Breast epithelium (tissue), 4 donors: ENCODE data around the gene NFIX. TPM values are rescaled to one million over a fixed set of nuclear protein-coding genes. Genes with fewer than 3 reads are reported as not detected.
A peak's percentile ranks its signal among the peaks of the same experiment; 100 is the strongest.
"Not testable (repeated sequence)": the region's sequence is repeated elsewhere in the genome, so short reads cannot be mapped to it uniquely, and the experiment has no call there.

Source experiments
- DNase-seq, 2 donors: peaks; one replicate each; pipeline ENCODE4 v3.0.0-alpha.2; 2019; ENCODE audit warnings: low spot score in 2 of 2
- H3K27ac ChIP-seq, 2 donors: fragments of 200-600 bp; sonication (generic) in 1 of 2; one replicate each; pipeline ENCODE4 v1.5.1; 2016 to 2019; ENCODE audit warnings: mild to moderate bottlenecking in 1 of 2
- H3K27me3 ChIP-seq, 2 donors: fragments of 200-600 bp; sonication (generic) in 1 of 2; one replicate each; pipeline versions ENCODE4 v1.5.1 to v1.6.0; 2017 to 2019; ENCODE audit warnings: control low read depth in 1 of 2, mild to moderate bottlenecking in 1 of 2
- H3K36me3 ChIP-seq: fragments of 200-600 bp; one replicate; pipeline ENCODE4 v1.5.1; 2019
- H3K4me1 ChIP-seq, 2 donors: fragments of 200-600 bp; sonication (generic); one replicate each; pipeline ENCODE4 v1.5.1; 2016 to 2019; ENCODE audit warnings: control low read depth in 1 of 2
- H3K4me3 ChIP-seq, 3 donors: fragments of 200-600 bp; sonication (generic); 1 replicate in 2 of 3; 2 replicates in 1 of 3; pipeline ENCODE4 v1.5.1; 2016 to 2019; ENCODE audit warnings: mild to moderate bottlenecking in 3 of 3, moderate library complexity in 2 of 3
- H3K9me3 ChIP-seq, 2 donors: fragments of 200-600 bp; sonication (generic) in 1 of 2; one replicate each; pipeline ENCODE4 v1.5.1; 2016 to 2019; ENCODE audit warnings: control low read depth in 1 of 2
- POLR2A ChIP-seq: fragments of 450-650 bp; IDR thresholded peaks from one replicate; pipeline ENCODE4 v1.6.1; 2016; ENCODE audit warnings: antibody characterized with exemption, mild to moderate bottlenecking, moderate library complexity
- POLR2AphosphoS5 ChIP-seq, 3 donors: sonication (generic); formaldehyde crosslinking; IDR thresholded peaks; one replicate each; pipeline ENCODE4 v1.6.1; 2017; ENCODE audit warnings: antibody characterized with exemption in 3 of 3
- intact Hi-C: fragments of 100-400 bp; cut with DNase I; formaldehyde crosslinking; loops from one replicate; pipeline ENCODE4 v1.15.1; 2023; ENCODE audit warnings: low total_unique reads
- total RNA-seq, 3 donors: library from RNA; depleted of rRNA; stranded (reverse); fragments of >200 nt; gene quantifications; one replicate each; pipeline ENCODE4 v1.1.0, GENCODE V29; 2016
- TF ChIP-seq, protein P1 (sequence below), 3 donors: fragments of 450-650 bp; IDR thresholded peaks; one replicate each; pipeline ENCODE4 v1.5.1; 2016 to 2017; ENCODE audit warnings: antibody characterized with exemption in 3 of 3, mild to moderate bottlenecking in 3 of 3, moderate library complexity in 3 of 3

The NFIX gene
- total RNA-seq, 3 donors from 2014 or later = 43.6 to 53.9 (median 52.8) TPM

DNA sequence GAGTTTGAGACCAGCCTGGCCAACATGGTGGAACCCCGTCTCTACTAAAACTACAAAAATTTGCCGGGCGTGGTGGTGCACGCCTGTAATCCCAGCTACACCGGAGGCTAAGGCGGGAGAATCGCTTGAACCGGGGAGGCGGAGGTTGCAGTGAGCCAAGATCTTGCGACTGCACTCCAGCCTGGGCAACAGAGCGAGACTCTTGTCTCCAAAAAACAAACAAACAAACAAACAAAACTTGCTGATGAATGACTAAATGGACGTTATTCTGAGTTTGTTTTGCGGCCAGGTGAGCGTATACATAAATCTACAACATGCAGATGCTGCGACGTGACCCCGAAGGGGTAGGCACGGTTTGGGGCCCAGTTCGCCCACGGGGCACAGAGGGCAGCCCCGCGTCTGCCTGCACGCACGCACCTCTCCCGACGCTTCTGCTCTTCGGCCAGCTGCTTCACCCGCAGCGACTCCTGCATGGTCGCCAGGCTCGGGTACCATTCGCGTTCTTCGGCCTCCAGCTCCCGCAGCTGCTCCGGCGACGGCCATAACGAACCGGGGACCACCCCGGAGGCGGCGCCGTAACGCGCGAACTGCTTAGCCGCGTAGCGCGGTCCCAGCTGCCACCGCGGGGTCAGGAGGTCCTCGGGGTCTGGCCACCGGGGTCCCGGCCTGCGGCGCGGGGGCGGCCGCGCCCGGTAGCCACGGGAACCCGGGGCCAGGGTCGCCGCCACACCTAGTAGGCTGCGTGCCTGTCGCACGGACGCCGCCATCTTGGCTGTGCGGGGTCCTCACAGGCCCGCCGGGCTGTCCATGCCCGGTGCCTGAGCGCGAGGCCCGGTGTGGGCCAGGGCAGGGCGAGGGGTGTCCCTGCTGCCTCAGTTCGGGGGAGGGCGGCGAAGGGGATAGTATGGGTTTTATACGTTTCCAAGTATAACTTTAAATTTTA lies 38.6 kb upstream of the NFIX start, which contains the start of gene GADD45GIP1:
GADD45GIP1 (minus strand) TSS at position 778 of the 943 bp plus-strand sequence; CDS start at position 767, 11 bp downstream.
- H3K36me3 ChIP-seq = no peaks in the 10 kb centered on the region
- intact Hi-C loops = no loop called here
- H3K4me3 ChIP-seq = peak within 1 kb of the TSS; percentile 91 to 99 (median 92)
- H3K27ac ChIP-seq = peak within 1 kb of the TSS; percentile 90 to 94
- H3K27me3 ChIP-seq = no peaks in the 10 kb centered on the region
- peaks cover 6 to 7% of the 10 kb centered on the region in 2 donors for H3K4me1 ChIP-seq
- TF ChIP-seq POLR2AphosphoS5 (IDR thresholded peaks at IDR 0.05) (peak; percentile 75 to 82 (median 80)), POLR2A (peak; percentile 50)
- TF ChIP-seq, protein P1, sequence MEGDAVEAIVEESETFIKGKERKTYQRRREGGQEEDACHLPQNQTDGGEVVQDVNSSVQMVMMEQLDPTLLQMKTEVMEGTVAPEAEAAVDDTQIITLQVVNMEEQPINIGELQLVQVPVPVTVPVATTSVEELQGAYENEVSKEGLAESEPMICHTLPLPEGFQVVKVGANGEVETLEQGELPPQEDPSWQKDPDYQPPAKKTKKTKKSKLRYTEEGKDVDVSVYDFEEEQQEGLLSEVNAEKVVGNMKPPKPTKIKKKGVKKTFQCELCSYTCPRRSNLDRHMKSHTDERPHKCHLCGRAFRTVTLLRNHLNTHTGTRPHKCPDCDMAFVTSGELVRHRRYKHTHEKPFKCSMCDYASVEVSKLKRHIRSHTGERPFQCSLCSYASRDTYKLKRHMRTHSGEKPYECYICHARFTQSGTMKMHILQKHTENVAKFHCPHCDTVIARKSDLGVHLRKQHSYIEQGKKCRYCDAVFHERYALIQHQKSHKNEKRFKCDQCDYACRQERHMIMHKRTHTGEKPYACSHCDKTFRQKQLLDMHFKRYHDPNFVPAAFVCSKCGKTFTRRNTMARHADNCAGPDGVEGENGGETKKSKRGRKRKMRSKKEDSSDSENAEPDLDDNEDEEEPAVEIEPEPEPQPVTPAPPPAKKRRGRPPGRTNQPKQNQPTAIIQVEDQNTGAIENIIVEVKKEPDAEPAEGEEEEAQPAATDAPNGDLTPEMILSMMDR (IDR thresholded peaks at IDR 0.05) = no peak
- peak; percentile 64 to 77 for DNase-seq
- H3K9me3 ChIP-seq = no peaks in the 10 kb centered on the region

DNA sequence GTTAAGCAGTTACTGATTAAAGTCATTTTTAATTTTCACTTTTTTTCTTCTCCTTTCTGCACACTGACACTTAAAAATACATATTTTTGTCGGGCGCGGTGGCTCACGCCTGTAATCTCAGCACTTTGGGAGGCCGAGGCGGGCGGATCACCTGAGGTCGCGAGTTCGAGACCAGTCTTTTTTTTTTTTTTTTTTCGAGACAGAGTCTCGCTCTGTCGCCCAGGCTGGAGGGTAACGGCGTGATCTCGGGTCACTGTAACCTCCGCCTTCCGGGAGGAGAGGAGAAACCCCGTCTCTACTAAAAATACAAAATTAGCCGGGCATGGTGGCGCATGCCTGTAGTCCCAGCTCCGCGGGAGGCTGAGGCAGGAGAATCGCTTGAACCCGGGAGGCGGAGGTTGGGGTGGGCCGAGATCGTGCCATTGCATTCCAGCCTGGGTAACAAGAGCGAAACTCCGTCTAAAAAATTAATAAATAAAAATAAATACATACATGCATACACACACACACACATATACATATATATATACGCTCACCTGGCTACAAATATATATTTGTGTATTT lies 37.8 kb upstream of the NFIX start:
- H3K27me3 ChIP-seq, H3K4me1 ChIP-seq, intact Hi-C loops, DNase-seq, H3K36me3 ChIP-seq, H3K9me3 ChIP-seq: not testable (repeated sequence)
- Histone ChIP-seq H3K27ac (peak overlapping the region; percentile 90 to 94), H3K4me3 (peak overlapping the region; percentile 91 to 99 (median 92))

DNA sequence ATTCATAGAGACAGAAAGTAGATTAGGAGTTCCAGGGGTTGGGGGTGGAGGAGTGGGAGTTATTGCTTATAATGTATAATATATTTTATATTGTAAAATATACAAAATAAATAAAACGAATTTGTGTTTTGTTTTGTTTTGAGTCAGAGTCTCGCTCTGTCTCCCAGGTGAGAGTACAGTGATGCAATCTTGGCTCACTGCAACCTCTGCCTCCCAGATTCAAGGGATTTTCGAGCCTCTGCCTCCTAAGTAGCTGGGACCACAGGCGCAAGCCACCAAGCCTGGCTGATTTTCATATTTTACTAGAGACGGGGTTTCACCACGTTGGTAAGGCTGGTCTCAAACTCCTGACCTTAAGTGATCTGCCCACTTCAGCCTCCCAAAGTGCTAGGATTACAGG lies 35.8 kb upstream of the NFIX start:
- no peak overlapping the region for H3K4me3 ChIP-seq
- no peak for DNase-seq
- H3K36me3 ChIP-seq = no peaks in the 10 kb centered on the region
- H3K4me1 ChIP-seq = peaks cover 6 to 7% of the 10 kb centered on the region in 2 donors
- intact Hi-C loops = no loop called here
- H3K27ac ChIP-seq = no peak overlapping the region
- H3K27me3 ChIP-seq = no peaks in the 10 kb centered on the region
- TF ChIP-seq POLR2AphosphoS5 (IDR thresholded peaks at IDR 0.05) (no peak), POLR2A (no peak)
- TF ChIP-seq, protein P1 (IDR thresholded peaks at IDR 0.05) = no peak
- no peaks in the 10 kb centered on the region for H3K9me3 ChIP-seq

DNA sequence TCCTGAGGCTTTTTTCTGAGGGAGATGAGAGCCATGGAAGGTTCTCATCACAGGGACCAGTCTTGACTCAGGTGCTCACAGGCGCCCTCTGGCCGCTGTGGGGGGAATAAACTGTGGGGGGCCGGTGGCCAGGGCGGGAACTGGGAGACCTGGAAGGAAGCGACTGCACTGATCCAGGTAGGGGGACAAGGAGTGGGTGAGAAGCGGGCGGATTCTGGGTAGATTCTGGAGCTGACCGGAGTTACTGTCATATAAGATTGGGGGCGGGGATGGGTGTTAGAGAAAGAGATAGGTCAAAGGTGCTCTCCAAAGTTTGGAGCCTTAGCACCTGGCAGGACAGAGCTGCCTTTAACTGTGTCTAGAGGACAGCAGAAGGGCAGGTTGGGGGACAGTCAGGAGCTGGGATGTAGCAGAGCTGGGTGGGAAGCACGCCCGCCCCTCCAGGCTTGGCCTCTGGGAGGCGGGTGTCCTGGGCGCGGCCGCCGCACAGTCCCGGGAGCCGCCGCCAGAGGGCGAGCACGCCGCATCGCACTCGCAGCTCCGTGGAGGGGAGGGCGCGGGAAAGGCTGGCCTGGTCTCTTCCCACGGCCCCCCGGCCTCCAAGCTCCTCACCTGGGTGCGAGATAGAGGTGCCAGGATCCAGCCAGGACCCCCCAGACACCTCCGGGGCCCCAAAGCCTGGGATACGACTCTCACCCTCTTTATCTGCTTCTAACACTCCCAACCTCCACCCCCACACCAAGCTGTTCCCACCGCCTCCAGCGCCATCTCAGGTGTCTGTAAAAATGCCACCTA lies 30.1 kb upstream of the NFIX start:
- Histone ChIP-seq H3K9me3 (no peaks in the 10 kb centered on the region), H3K27me3 (no peaks in the 10 kb centered on the region), H3K27ac (peak overlapping the region; percentile 75 to 84), H3K4me3 (peak overlapping the region; percentile 34 to 67 (median 49)), H3K4me1 (no peaks in the 10 kb centered on the region), H3K36me3 (no peaks in the 10 kb centered on the region)
- peak; percentile 70 to 82 for DNase-seq
- TF ChIP-seq, protein P1 (IDR thresholded peaks at IDR 0.05) = peak; percentile 83 to 96 (median 96)
- TF ChIP-seq POLR2A = no peak
- intact Hi-C loops = no loop called here

DNA sequence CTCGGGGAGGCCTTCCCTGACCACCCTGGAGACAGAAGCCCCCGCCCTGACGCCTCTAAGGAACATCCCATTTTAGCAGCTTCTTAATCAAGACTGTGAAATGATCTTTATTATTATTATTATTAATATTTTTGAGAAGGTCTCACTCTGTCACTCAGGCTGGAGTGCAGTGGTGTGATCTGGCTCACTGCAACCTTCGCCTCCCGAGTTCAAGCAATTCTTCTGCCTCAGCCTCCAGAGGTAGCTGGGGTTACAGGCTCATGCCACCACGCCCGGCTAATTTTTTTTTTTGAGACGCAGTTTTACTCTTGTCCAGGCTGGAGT lies 29.5 kb upstream of the NFIX start:
- Histone ChIP-seq H3K27me3 (no peaks in the 10 kb centered on the region), H3K36me3 (no peaks in the 10 kb centered on the region), H3K27ac (peak overlapping the region; percentile 75 to 84), H3K4me3 (peak overlapping the region in 2 of 3 donors; percentile 49 to 67), H3K9me3 (no peaks in the 10 kb centered on the region), H3K4me1 (no peaks in the 10 kb centered on the region)
- DNase-seq = no peak
- intact Hi-C loops = no loop called here
- TF ChIP-seq POLR2AphosphoS5 (IDR thresholded peaks at IDR 0.05) (no peak), POLR2A (no peak)
- TF ChIP-seq, protein P1 (IDR thresholded peaks at IDR 0.05) = no peak
